HS-27A (cell line): ENCODE data around the gene CCNJ.

Source experiments
- DNase-seq: peaks from one replicate; pipeline ENCODE4 v3.0.0-alpha.2; 2012; ENCODE audit warnings: low read depth, missing footprints

CCNJ gene

DNA sequence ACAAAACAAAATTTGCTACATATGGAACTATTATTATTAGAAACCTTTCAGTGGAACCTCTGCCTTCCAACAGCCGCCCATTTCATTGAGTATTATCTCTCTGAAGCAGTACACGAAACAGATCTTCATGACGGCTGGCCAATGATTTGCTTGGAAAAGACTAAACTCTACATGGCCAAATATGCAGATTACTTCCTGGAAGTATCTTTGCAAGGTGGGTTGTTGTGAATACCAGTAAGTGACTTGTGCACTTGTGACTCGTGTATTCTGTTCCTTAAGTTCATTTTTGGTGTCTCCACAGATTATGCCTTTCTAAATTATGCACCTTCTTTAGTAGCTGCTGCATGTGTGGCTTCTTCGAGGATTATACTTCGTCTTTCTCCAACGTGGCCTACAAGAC is 13.4 kb downstream of the CCNJ start:
- DNase-seq, result no peak

DNA sequence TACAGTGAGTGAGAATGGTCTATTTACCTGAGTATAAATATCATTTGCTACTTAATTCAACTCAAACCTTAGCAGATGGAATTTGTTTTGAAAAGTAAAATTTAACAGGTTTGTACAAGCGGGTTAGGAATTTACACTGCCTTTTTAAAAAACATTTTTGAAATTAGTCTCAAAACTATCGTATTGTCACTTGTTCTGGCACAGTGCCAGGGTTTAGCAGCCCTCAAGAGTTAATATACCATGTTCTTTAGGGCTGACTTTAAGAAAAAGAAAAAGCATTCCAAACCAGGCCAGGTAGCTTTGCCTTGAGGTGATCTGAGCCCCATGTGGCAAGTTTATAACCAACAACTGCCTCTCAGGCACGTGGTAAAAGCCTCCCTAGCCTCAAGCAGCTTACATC is 17.8 kb downstream of the CCNJ start:
- DNase-seq, result no peak

DNA sequence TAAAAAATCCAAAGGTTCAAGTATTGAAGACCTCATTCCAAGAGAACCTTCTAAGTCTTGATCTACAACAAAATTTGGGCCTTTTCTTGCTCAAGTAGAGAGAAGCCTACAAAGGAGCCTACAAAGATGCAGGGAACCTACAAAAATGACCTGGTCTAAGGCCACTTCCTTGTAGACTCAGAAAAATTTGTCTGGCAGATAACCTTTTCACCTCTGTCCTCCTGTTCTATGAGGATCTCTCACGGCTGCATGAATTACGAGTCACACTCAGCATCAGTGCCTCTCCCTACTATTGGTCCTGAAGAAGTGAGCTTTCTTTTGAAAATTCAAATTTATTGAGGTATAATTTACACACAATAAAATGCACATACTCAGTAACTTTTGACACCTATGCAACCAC is 29.3 kb downstream of the CCNJ start:
- DNase-seq, result no peak

GRCh38 chr10:96073722-96074121 is 30.3 kb downstream of the CCNJ start:
- peak; percentile 30 for DNase-seq

DNA sequence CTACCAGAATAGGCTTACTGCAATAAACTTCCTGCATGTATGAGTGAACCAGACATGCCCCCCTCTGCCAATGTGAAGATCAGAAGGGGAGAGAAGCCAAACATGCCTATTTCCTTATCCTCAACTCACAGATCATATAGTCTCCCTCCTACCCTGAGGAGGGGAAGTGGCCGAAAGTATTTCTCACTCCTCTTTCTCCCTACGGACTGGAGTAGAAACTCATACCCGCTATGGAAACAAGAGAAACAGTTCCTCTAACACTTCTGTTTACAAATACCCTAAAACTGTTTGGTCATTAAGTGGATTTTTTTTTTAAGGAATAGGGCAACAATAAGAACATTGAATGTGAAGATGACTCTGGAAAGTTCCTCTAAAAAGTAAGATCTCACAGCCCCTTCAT is 31.4 kb downstream of the CCNJ start:
- DNase-seq, result no peak

GRCh38 chr10:96075977-96076376 is 32.6 kb downstream of the CCNJ start:
- DNase-seq, result no peak

- no peak for DNase-seq
Measured at GRCh38 chr10:96077156-96077555, 33.8 kb downstream of the CCNJ start.

DNA sequence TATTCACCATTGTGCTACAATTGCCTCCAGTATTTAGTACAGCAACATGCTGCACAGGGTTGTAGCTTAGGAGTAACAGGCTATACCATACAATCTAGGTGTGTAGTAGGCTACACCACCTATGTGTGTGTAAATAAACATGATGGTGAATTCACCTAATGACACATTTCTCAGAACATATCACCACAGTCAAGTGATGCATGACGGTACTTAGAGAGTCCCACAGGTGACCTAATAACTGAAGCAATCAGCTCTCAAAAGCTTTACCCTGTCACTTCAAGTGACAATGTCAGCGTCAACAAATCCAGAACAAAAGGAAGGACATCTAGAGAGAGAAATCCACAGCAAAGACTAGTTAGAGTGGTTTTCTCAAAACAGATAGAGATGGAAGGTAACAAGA is 38.8 kb downstream of the CCNJ start:
- DNase-seq, result no peak

DNA sequence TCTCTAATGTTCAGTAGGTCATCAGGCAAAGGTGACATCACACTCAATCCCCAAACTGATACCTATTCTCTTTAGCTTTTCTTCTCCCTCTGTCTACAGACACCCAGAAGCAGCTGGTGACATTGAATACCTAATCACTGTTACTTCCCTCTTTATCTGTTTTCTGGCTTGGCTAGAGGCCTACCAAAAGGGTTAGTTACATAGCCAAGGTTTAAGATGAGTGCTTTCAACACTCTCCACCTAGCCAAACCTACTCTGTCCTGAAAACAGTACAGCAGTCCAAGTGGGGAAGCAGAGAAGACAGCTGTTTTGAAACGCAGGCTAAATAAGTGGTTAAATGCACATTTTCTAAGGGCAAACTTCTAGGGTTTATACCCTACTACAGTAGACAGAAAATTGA is 39.4 kb downstream of the CCNJ start:
- DNase-seq, result no peak

DNA sequence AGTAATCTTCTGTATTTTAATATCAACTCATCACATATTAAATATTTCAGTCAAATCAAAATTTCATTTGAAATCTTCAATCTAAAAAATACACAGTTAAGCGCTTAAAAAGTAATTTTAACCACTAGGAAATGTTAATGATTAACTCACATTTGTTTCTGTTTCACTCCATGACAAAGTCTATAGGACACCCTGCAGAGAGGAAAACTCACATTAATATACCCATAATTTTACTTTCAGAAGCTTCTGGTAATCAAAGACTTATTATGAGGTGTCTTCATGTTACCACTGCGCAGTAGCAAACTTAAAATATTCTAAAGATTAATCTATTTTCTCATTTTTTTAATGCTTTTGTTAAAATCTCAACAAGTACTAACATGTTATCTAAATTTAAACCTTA is 45.7 kb downstream of the CCNJ start:
- no peak for DNase-seq

DNA sequence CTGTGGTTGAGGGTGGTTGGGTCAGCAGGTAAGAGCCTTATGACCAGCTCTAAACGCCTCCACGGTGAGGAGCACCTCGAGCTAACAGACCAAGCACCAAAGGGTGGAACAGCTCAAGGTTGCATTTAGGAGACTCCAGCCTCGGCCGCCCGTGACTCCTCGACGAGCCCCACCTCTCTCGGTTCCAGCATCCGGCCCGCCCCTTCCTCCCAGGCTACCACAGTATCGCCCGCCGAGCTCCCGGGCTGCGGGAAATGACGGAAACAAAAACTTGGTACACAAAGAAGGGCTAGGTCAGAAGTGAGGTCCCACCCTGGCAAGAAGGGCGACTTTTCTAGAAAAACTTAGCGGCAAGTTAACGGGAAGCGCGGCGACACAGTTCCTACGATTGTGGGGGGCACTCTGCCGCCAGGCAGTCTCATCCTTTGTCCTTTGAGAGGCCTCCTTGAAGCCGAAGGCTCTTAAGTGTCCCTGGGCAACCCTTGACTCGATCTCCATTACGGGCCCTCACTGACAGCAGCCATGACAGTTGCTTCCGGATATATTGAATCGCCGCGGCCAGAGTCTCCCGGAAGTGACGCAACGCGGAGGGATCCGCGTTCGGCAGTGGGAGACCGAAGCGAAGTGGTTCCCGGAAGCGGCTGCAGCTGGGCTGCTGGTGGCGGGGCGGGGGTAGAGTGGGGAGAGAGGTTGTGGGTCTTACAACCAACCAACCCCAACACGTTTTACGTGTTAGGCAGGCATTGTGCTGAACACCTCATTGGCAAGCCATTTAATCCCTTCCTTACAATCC is 46.5 kb downstream of the CCNJ start:
- peak; percentile 78 for DNase-seq

DNA sequence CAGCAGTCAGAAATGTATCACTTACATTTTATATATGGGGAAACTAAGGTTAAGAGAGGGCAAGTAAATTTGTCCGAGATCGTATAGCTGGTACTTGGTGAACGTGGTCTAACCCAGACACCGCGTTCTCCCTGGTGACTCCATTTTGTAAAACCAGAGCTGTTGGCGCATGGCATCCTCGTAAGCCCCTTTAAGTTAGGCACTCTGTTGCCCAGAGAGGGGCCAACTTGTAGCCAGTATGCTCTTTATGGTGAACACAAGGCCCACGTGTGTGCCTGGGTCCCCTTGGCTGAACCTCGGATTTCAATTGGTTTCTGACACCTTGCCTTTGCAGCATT is 47.0 kb downstream of the CCNJ start:
- no peak for DNase-seq

- DNase-seq, result no peak
Measured at GRCh38 chr10:96092999-96093767, 49.8 kb downstream of the CCNJ start.

DNA sequence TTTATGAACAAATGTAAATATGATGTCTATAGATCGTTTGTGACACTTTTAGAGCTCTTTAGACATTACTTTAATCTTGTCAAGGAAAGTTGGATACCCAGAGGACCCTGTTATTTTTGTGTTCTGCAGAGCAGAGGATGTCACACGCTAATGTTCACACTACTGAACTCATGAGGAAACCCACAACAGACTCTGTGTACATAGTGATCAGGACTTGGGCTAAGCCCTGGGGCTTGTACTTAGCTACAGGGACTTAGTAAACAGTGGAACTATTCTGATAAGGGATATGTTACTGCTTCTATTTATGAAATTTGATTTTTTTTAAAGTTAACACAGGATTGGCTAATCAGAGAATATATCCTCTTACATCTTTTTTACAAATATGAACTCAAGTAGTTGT is 50.6 kb downstream of the CCNJ start:
- no peak for DNase-seq

GRCh38 chr10:96096958-96097357 is 53.6 kb downstream of the CCNJ start:
- no peak for DNase-seq

DNA sequence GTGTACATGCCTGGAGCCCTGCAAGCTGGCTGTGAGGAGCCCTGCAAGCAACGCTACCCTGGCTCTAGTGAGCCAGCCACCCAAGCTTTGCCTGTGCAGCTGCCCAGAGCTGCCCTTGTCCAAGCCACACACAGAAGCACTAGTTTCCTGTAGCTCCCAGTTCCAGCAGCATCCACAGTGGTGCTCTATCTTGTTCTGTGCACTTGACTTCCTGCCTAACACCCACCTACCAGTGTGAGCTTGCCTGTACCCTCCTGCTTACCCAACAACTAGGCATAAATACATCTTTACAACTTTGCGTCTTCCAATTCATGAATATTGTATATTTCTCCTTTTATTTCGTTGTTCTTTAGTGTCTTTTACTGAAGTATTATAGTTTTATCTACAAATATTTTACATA is 54.5 kb downstream of the CCNJ start:
- no peak for DNase-seq

GRCh38 chr10:96107623-96108038 is 64.2 kb downstream of the CCNJ start:
- no peak for DNase-seq
